SK-N-SH (cell line): Measurements from ENCODE around the gene OPN3. TPM values are rescaled to one million over a fixed set of nuclear protein-coding genes. Genes with fewer than 3 reads are reported as not detected.

Experiments
- CTCF ChIA-PET: fragments of 300-600, 350-600 bp; formaldehyde crosslinking; extraction: SDS; loops from one replicate; lab custom pipeline; 2021; lab: Yijun Ruan, JAX
- POLR2A ChIA-PET: fragments of 350-600 bp; sonication (Branson Sonifier 250); formaldehyde crosslinking; extraction: SDS; loops from one replicate; lab custom pipeline; 2020; ENCODE audit warnings: antibody characterized with exemption, inconsistent platforms; lab: Yijun Ruan, JAX
- DNase-seq: peaks from one replicate; pipeline ENCODE4 v3.0.0; 2012
- H2AFZ ChIP-seq: fragments of 200-600 bp; sonication (generic); 2 replicates; pipeline ENCODE4 v1.8.1; 2016; ENCODE audit warnings: antibody characterized with exemption, mild to moderate bottlenecking, low read depth
- H3F3A ChIP-seq: fragments of 200-600 bp; sonication (generic); replicated peaks from 2 replicates; pipeline ENCODE3; 2016; ENCODE audit warnings: antibody characterized with exemption, mild to moderate bottlenecking; ENCODE audit not compliant: insufficient read depth
- H3K27ac ChIP-seq, 2 experiments: fragments of 200-500 bp in 1 of 2; fragments of 200-600 bp in 1 of 2; sonication (Bioruptor generic) in 1 of 2; sonication (generic), shearing (Covaris generic) in 1 of 2; 2 replicates each; pipeline versions ENCODE4 v1.5.1 to v1.6.1; 2014 to 2016; ENCODE audit warnings: low read depth in 2 of 2, inconsistent platforms in 1 of 2, low read length in 1 of 2, mild to moderate bottlenecking in 1 of 2, mixed read lengths in 1 of 2
- H3K27me3 ChIP-seq: fragments of 200-600 bp; sonication (generic), shearing (Covaris generic); 2 replicates; pipeline ENCODE4 v1.6.1; 2016; ENCODE audit warnings: mixed run types; ENCODE audit not compliant: insufficient read depth
- H3K36me3 ChIP-seq, 2 experiments: fragments of 200-500 bp in 1 of 2; fragments of 200-600 bp in 1 of 2; sonication (Bioruptor generic) in 1 of 2; sonication (generic) in 1 of 2; replicated peaks in 1 of 2; 2 replicates each; pipeline versions ENCODE3 to v1.5.1; 2014 to 2016; ENCODE audit warnings: low read length in 1 of 2, mild to moderate bottlenecking in 1 of 2; ENCODE audit not compliant: insufficient read depth in 2 of 2, control insufficient read depth in 1 of 2
- H3K4me1 ChIP-seq, 2 experiments: fragments of 200-500 bp in 1 of 2; fragments of 200-600 bp in 1 of 2; sonication (Bioruptor generic) in 1 of 2; sonication (generic), shearing (Covaris generic) in 1 of 2; 2 replicates each; pipeline versions ENCODE4 v1.5.1 to v1.6.1; 2014 to 2016; ENCODE audit warnings: low read depth in 1 of 2, low read length in 1 of 2, mixed run types in 1 of 2; ENCODE audit not compliant: insufficient read depth in 2 of 2, control insufficient read depth in 1 of 2
- H3K4me2 ChIP-seq: fragments of 200-600 bp; sonication (generic), shearing (Covaris generic); 2 replicates; pipeline ENCODE4 v1.6.1; 2017; ENCODE audit warnings: mixed run types
- H3K4me3 ChIP-seq, 2 experiments: fragments of 200-500 bp in 1 of 2; fragments of 200-600 bp in 1 of 2; sonication (Bioruptor generic) in 1 of 2; sonication (generic), shearing (Covaris generic) in 1 of 2; 2 replicates each; pipeline versions ENCODE4 v1.5.1 to v1.8.1; 2014 to 2016; ENCODE audit warnings: low read depth in 2 of 2, inconsistent platforms in 1 of 2, low read length in 1 of 2, mild to moderate bottlenecking in 1 of 2, mixed read lengths in 1 of 2, moderate library complexity in 1 of 2
- H3K79me2 ChIP-seq: fragments of 200-600 bp; sonication (generic); 2 replicates; pipeline ENCODE4 v1.8.1; 2017; ENCODE audit warnings: mild to moderate bottlenecking; ENCODE audit not compliant: insufficient read depth
- H3K9ac ChIP-seq: fragments of 200-600 bp; sonication (generic); 2 replicates; pipeline ENCODE4 v1.6.1; 2017; ENCODE audit warnings: mixed run types
- H3K9me2 ChIP-seq: fragments of 200-600 bp; sonication (generic); 2 replicates; pipeline ENCODE4 v1.6.1; 2017; ENCODE audit warnings: mixed run types
- H3K9me3 ChIP-seq: fragments of 200-600 bp; sonication (generic); 2 replicates; pipeline ENCODE4 v1.6.1; 2017; ENCODE audit warnings: mixed run types, mild to moderate bottlenecking, moderate library complexity
- H4K20me1 ChIP-seq: fragments of 200-600 bp; sonication (generic); 2 replicates; pipeline ENCODE4 v1.6.1; 2017; ENCODE audit warnings: mild to moderate bottlenecking, mixed run types; ENCODE audit not compliant: insufficient read depth
- CHD2 ChIP-seq: fragments of 150-350 bp; IDR thresholded peaks from 2 replicates; pipeline ENCODE4 v1.6.1; 2018; ENCODE audit warnings: low read length; ENCODE audit not compliant: partially characterized antibody
- EP300 ChIP-seq, 2 experiments: IDR thresholded peaks; 2 replicates each; pipeline versions ENCODE4 v1.4.0 to v1.6.1; 2012; ENCODE audit warnings: borderline replicate concordance in 1 of 2, low read depth in 1 of 2, low read length in 1 of 2
- FOXM1 ChIP-seq: IDR thresholded peaks from 2 replicates; pipeline ENCODE4 v1.4.0; 2012; ENCODE audit warnings: low read depth, mild to moderate bottlenecking
- GABPA ChIP-seq: IDR thresholded peaks from 2 replicates; pipeline ENCODE4 v1.4.0; 2012; ENCODE audit warnings: low read depth, mild to moderate bottlenecking
- IRF3 ChIP-seq: fragments of 150-350 bp; IDR thresholded peaks from 2 replicates; pipeline ENCODE4 v1.6.1; 2016; ENCODE audit warnings: mild to moderate bottlenecking, low read depth, low read length
- MAX ChIP-seq: IDR thresholded peaks from 2 replicates; pipeline ENCODE4 v1.4.0; 2012; ENCODE audit warnings: low read depth
- MXI1 ChIP-seq: IDR thresholded peaks from 2 replicates; pipeline ENCODE4 v1.6.1; 2012; ENCODE audit warnings: mild to moderate bottlenecking, low read depth, low read length, improper control_type of control experiment
- NFIC ChIP-seq: IDR thresholded peaks from 2 replicates; pipeline ENCODE4 v1.4.0; 2012; ENCODE audit warnings: borderline replicate concordance
- POLR2AphosphoS5 ChIP-seq: IDR thresholded peaks from 2 replicates; pipeline ENCODE4 v1.6.1; 2012; ENCODE audit warnings: low read depth, low read length
- RAD21 ChIP-seq: IDR thresholded peaks from 2 replicates; pipeline ENCODE4 v1.6.1; 2012; ENCODE audit warnings: mild to moderate bottlenecking, low read length
- RCOR1 ChIP-seq: fragments of 150-350 bp; IDR thresholded peaks from 2 replicates; pipeline ENCODE4 v1.6.1; 2017; ENCODE audit warnings: antibody characterized with exemption, low read length
- RXRA ChIP-seq: IDR thresholded peaks from 2 replicates; pipeline ENCODE4 v1.4.0; 2012; ENCODE audit warnings: low read depth, mild to moderate bottlenecking, borderline replicate concordance
- SIN3A ChIP-seq: IDR thresholded peaks from 2 replicates; pipeline ENCODE4 v1.6.1; 2012; ENCODE audit warnings: low read depth, mild to moderate bottlenecking, low read length, moderate library complexity, borderline replicate concordance
- TCF12 ChIP-seq: IDR thresholded peaks from 2 replicates; pipeline ENCODE4 v1.4.0; 2012
- USF1 ChIP-seq: IDR thresholded peaks from 2 replicates; pipeline ENCODE4 v1.4.0; 2012; ENCODE audit warnings: low read depth, borderline replicate concordance
- WGBS: methylation state at CpG from one replicate; pipeline ENCODE4 v1.1.6; 2017; ENCODE audit warnings: low lambda C conversion rate; 5-methylcytosine and 5-hydroxymethylcytosine counted together
- polyA plus RNA-seq, 3 experiments: library from polyadenylated mRNA; depleted of rRNA; stranded (reverse); fragments of >200 nt; gene quantifications; 2 replicates each; pipeline ENCODE4 v1.2.3, GENCODE V29; 2012

Gene OPN3
- polyA plus RNA-seq, 1 of the 3 experiments (the other 2 are of a cell fraction), result 7.8 TPM

GRCh38 chr1:241591317-241591716, 48.9 kb downstream of the OPN3 start:
- POLR2A ChIA-PET, result no interaction called here
- Histone ChIP-seq H3K79me2 (no peaks in the 10 kb centered on the region), H3K9ac (no peak overlapping the region), H3K27me3 (no peaks in the 10 kb centered on the region), H2AFZ (no peak overlapping the region), H3K36me3 (peaks cover 4 to 13% of the 10 kb centered on the region in 2 experiments), H3K9me3 (no peaks in the 10 kb centered on the region), H3K4me3 (no peak overlapping the region), H3K27ac (no peak overlapping the region), H3K4me2 (no peak overlapping the region), H3K9me2 (no peaks in the 10 kb centered on the region), H3F3A (peaks cover 17% of the 10 kb centered on the region), H3K4me1 (peaks cover 0 to 13% of the 10 kb centered on the region in 2 experiments; a peak in 1 of 4 replicates), H4K20me1 (no peaks in the 10 kb centered on the region)
- CTCF ChIA-PET, result interaction anchor here (2.6 kb wide), 1 partner anchor 20 kb away, joined by 13 read pairs; no protein-coding TSS in a partner anchor
- no peak for TF ChIP-seq FOXM1
- no peak for TF ChIP-seq CHD2
- TF ChIP-seq POLR2AphosphoS5, result no peak
- DNase-seq, result no peak

GRCh38 chr1:241590719-241591118, 49.5 kb downstream of the OPN3 start:
- Histone ChIP-seq H3K4me1 (peaks cover 0 to 13% of the 10 kb centered on the region in 2 experiments; a peak in 1 of 4 replicates), H4K20me1 (no peaks in the 10 kb centered on the region), H3K27ac (no peak overlapping the region), H3K4me2 (no peak overlapping the region), H3K36me3 (peaks cover 4 to 10% of the 10 kb centered on the region in 2 experiments), H3K27me3 (no peaks in the 10 kb centered on the region), H3K79me2 (no peaks in the 10 kb centered on the region), H3K9me2 (no peaks in the 10 kb centered on the region), H3F3A (peaks cover 17% of the 10 kb centered on the region), H2AFZ (no peak overlapping the region), H3K9ac (no peak overlapping the region), H3K9me3 (no peaks in the 10 kb centered on the region), H3K4me3 (no peak overlapping the region)
- ChIA-PET CTCF (interaction anchor here (0.6 to 2.6 kb wide), 2 partner anchors 10 to 20 kb away, joined by 3 to 13 read pairs; no protein-coding TSS in a partner anchor), POLR2A (no interaction called here)
- TF ChIP-seq GABPA (no peak), MAX (no peak), RXRA (no peak), RCOR1 (no peak), TCF12 (no peak), MXI1 (no peak), POLR2AphosphoS5 (no peak), RAD21 (no peak), SIN3A (no peak), EP300 (IDR thresholded peaks at IDR 0.05; ENCODE audit: borderline replicate concordance in 1 of 2, low read depth in 1 of 2, low read length in 1 of 2) (no peak)
- 76% methylated on average over 4 of the region's 4 CpGs for WGBS
- DNase-seq, result no peak

GRCh38 chr1:241589521-241589920, 50.6 kb downstream of the OPN3 start:
- H3F3A ChIP-seq, result peaks cover 17% of the 10 kb centered on the region
- H3K4me3 ChIP-seq, result no peak overlapping the region
- H2AFZ ChIP-seq, result no peak overlapping the region
- no peak for DNase-seq
- no peaks in the 10 kb centered on the region for H4K20me1 ChIP-seq
- H3K4me1 ChIP-seq, result peaks cover 0 to 13% of the 10 kb centered on the region in 2 experiments; a peak in 1 of 4 replicates
- no peaks in the 10 kb centered on the region for H3K9me3 ChIP-seq
- WGBS, result 96% methylated on average over 7 of the region's 7 CpGs
- no peaks in the 10 kb centered on the region for H3K79me2 ChIP-seq
- CTCF ChIA-PET, result interaction anchor here (1.5 to 2.6 kb wide), 2 partner anchors 16 to 22 kb away, joined by 5 to 13 read pairs; no protein-coding TSS in a partner anchor
- H3K27ac ChIP-seq, result no peak overlapping the region
- H3K9ac ChIP-seq, result no peak overlapping the region
- no peaks in the 10 kb centered on the region; the same call in 1 of the 2 replicates for H3K9me2 ChIP-seq
- TF ChIP-seq SIN3A (no peak), USF1 (no peak), IRF3 (no peak), NFIC (no peak)
- H3K27me3 ChIP-seq, result no peaks in the 10 kb centered on the region
- H3K4me2 ChIP-seq, result no peak overlapping the region
- POLR2A ChIA-PET, result no interaction called here
- H3K36me3 ChIP-seq, result peaks cover 0 to 8% of the 10 kb centered on the region in 2 experiments
